ENCODE data around the gene AQP11.

AQP11 gene

GRCh38 chr11:77642228-77642627 is 52.5 kb downstream of the AQP11 start:
- TF ChIP-seq CTCF (IDR thresholded peaks at IDR 0.05), result no peak
- Histone ChIP-seq H3K4me1 (ENCODE audit: control insufficient read depth in 1 of 2, insufficient read depth in 1 of 2, low read depth in 1 of 2, low read length in 1 of 2) (peaks cover 6 to 11% of the 10 kb centered on the region in 2 experiments), H3K9me3 (no peaks in the 10 kb centered on the region), H3K27ac (no peak overlapping the region), H3K4me3 (ENCODE audit: low read depth in 1 of 2, low read length in 1 of 2) (no peak overlapping the region), H3K27me3 (peaks cover 21% of the 10 kb centered on the region), H3K36me3 (no peaks in the 10 kb centered on the region)

- Histone ChIP-seq H3K36me3 (no peaks in the 10 kb centered on the region), H3K4me3 (ENCODE audit: low read depth in 1 of 2, low read length in 1 of 2) (no peak overlapping the region), H3K27ac (no peak overlapping the region), H3K9me3 (no peaks in the 10 kb centered on the region), H3K4me1 (ENCODE audit: control insufficient read depth in 1 of 2, insufficient read depth in 1 of 2, low read depth in 1 of 2, low read length in 1 of 2) (no peaks in the 10 kb centered on the region), H3K27me3 (peaks cover 25% of the 10 kb centered on the region)
- TF ChIP-seq CTCF (IDR thresholded peaks at IDR 0.05), result no peak
These were observed 55.1 kb downstream of the AQP11 start for GRCh38 chr11:77644887-77645286.

- Histone ChIP-seq H3K27me3 (peaks cover 16% of the 10 kb centered on the region), H3K4me1 (ENCODE audit: control insufficient read depth in 1 of 2, insufficient read depth in 1 of 2, low read depth in 1 of 2, low read length in 1 of 2) (no peaks in the 10 kb centered on the region), H3K4me3 (ENCODE audit: low read depth in 1 of 2, low read length in 1 of 2) (no peak overlapping the region), H3K27ac (no peak overlapping the region), H3K36me3 (no peaks in the 10 kb centered on the region), H3K9me3 (no peaks in the 10 kb centered on the region)
- no peak for TF ChIP-seq CTCF (IDR thresholded peaks at IDR 0.05)
These were observed 58.0 kb downstream of the AQP11 start for GRCh38 chr11:77647654-77648305.

GRCh38 chr11:77650123-77650522 is 60.4 kb downstream of the AQP11 start:
- no peak for TF ChIP-seq CTCF (IDR thresholded peaks at IDR 0.05)
- H3K36me3 ChIP-seq, result no peaks in the 10 kb centered on the region
- H3K4me3 ChIP-seq (ENCODE audit: low read depth in 1 of 2, low read length in 1 of 2), result no peak overlapping the region
- H3K27me3 ChIP-seq, result peaks cover 7% of the 10 kb centered on the region
- H3K9me3 ChIP-seq, result no peaks in the 10 kb centered on the region
- no peaks in the 10 kb centered on the region for H3K4me1 ChIP-seq (ENCODE audit: control insufficient read depth in 1 of 2, insufficient read depth in 1 of 2, low read depth in 1 of 2, low read length in 1 of 2)
- no peak overlapping the region for H3K27ac ChIP-seq

- H3K27me3 ChIP-seq, result no peaks in the 10 kb centered on the region
These were observed 65.1 kb downstream of the AQP11 start for GRCh38 chr11:77654770-77655434.

More at GRCh38 chr11:77654770-77655434, 65.1 kb downstream of the AQP11 start:
- no peaks in the 10 kb centered on the region for H3K4me1 ChIP-seq (ENCODE audit: control insufficient read depth in 1 of 2, insufficient read depth in 1 of 2, low read depth in 1 of 2, low read length in 1 of 2)
- no peak overlapping the region for H3K4me3 ChIP-seq (ENCODE audit: low read depth in 1 of 2, low read length in 1 of 2)
- H3K9me3 ChIP-seq, result no peaks in the 10 kb centered on the region
- H3K27ac ChIP-seq, result no peak overlapping the region
- no peak for TF ChIP-seq CTCF (IDR thresholded peaks at IDR 0.05)
- no peaks in the 10 kb centered on the region for H3K36me3 ChIP-seq
